Motor neuron (in vitro differentiated cells): Measurements from ENCODE around the gene SFMBT1. TPM values are rescaled to one million over a fixed set of nuclear protein-coding genes. Genes with fewer than 3 reads are reported as not detected.

Experiments used
- ATAC-seq, 8 experiments: fragments of 200-7000 bp; cut with Tn5 transposase; replicated peaks in 6 of 8; 2 replicates each; pipeline ENCODE4 v1.8.0; 2021; ENCODE audit warnings: mild to moderate bottlenecking in 8 of 8, moderate library complexity in 8 of 8
- H3K27ac ChIP-seq, 2 donors: fragments of 250-450 bp; sonication (Bioruptor Pico); 2 replicates each; pipeline ENCODE4 v1.9.0; 2021; ENCODE audit warnings: antibody characterized with exemption in 2 of 2, mild to moderate bottlenecking in 2 of 2, moderate library complexity in 1 of 2
- H3K4me1 ChIP-seq, 2 donors: fragments of 250-450 bp; sonication (Bioruptor Pico); replicated peaks in 1 of 2; 2 replicates each; pipeline ENCODE4 v1.6.1; 2021; ENCODE audit warnings: antibody characterized with exemption in 2 of 2, mild to moderate bottlenecking in 2 of 2, moderate library complexity in 1 of 2
- H3K4me3 ChIP-seq, 5 donors: fragments of 250-450 bp; sonication (Bioruptor Pico); 2 replicates each; pipeline ENCODE4 v1.9.0; 2021; ENCODE audit warnings: antibody characterized with exemption in 5 of 5, mild to moderate bottlenecking in 5 of 5, moderate library complexity in 4 of 5
- WGBS, 10 experiments: fragments of 450-650 bp; shearing (Covaris generic); methylation state at CpG; one replicate each; pipeline ENCODE4 v1.0.0; 2022; 5-methylcytosine and 5-hydroxymethylcytosine counted together
- in situ Hi-C, 9 experiments: fragments of 400-800 bp; cut with MboI; loops; one replicate each; pipeline ENCODE4 v1.15.0; 2021; ENCODE audit warnings: low sequenced_read_pairs in 9 of 9, low pct_unique_long_range_greater_than_20kb in 2 of 9; ENCODE audit not compliant: unreplicated experiment in 9 of 9
- total RNA-seq, 8 experiments: library from RNA; unstranded; fragments of 300-600 nt; gene quantifications; 2 replicates each; pipeline versions ENCODE4 v1.2.3 to v1.2.4, GENCODE V29; 2022

The SFMBT1 gene
- total RNA-seq, 8 experiments from 2014 or later, result 7.5 to 22.3 (median 10.8) TPM

DNA sequence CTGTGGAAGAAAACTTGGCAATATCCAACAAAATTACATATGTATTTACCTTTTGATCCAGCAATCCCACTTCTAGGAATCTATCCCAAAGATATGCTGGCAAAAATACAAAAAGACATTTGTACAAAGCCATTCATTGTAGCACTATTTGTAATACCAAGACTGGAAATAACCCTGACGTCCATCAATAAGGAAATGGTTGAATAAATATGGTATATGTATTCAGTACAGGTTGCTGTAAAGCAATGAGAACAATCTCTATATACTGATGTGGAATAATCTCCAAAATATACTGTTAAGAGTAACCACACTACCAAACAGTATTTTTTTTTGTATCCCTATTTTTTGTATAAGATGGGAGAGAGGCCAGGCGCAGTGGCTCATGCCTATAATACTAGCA is 83.7 kb downstream of the SFMBT1 start:
- H3K4me1 ChIP-seq, result no peaks in the 10 kb centered on the region
- ATAC-seq, result no peak
- in situ Hi-C loops, result no loop called here
- no peak overlapping the region for H3K4me3 ChIP-seq
- 88 to 100% (median 90%) methylated on average over 1 to 2 of the region's 2 CpGs; no CpG with 5 or more reads in 2 of the 10 experiments for WGBS, 10 experiments
- no peak overlapping the region for H3K27ac ChIP-seq

DNA sequence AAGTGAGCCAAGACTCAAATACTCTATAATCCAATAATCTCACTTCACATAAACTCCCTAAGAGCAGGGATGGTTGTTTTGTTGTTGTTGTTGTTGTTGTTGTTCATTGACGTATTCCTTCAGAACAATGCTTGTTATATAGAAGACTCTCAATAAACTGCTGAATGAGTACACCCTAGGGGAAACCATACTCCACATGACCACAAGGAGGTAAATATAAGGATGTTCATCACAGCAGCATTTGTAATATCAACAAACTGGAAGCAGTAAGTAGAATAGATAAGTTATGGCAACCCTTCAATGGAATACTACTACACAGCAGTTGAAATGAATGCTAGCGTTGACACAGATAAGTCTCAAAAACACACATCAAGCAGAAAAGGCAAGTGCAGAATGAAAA is 86.1 kb downstream of the SFMBT1 start:
- no peak overlapping the region for H3K4me3 ChIP-seq
- 89 to 100% (median 100%) methylated on average over 1 to 2 of the region's 2 CpGs for WGBS, 10 experiments
- no peak for ATAC-seq
- H3K4me1 ChIP-seq, result no peaks in the 10 kb centered on the region
- H3K27ac ChIP-seq, result no peak overlapping the region
- in situ Hi-C loops, result no loop called here

DNA sequence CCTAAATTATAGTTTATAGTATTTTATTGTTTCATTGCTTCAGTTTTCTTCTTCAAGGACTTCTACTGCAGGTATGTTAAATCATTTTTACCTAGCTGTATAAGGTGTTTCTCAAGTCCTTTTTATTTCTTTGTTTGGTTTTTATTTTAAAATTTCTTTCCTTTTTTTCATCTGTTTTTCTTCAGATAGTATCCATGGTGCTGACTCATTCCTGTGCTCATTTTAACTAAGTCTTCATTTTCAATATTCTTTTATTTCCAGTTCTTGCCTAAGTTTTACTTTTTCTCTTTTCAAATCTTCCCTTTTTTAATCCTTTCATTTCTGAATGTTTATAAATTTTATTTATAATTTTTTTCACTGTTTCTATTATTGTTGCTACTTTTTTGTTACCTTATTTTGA is 106.3 kb downstream of the SFMBT1 start:
- Histone ChIP-seq H3K4me1 (peaks cover 0 to 1% of the 10 kb centered on the region in 2 donors), H3K4me3 (no peak overlapping the region), H3K27ac (no peak overlapping the region)
- no peak for ATAC-seq
- in situ Hi-C loops, result no loop called here

DNA sequence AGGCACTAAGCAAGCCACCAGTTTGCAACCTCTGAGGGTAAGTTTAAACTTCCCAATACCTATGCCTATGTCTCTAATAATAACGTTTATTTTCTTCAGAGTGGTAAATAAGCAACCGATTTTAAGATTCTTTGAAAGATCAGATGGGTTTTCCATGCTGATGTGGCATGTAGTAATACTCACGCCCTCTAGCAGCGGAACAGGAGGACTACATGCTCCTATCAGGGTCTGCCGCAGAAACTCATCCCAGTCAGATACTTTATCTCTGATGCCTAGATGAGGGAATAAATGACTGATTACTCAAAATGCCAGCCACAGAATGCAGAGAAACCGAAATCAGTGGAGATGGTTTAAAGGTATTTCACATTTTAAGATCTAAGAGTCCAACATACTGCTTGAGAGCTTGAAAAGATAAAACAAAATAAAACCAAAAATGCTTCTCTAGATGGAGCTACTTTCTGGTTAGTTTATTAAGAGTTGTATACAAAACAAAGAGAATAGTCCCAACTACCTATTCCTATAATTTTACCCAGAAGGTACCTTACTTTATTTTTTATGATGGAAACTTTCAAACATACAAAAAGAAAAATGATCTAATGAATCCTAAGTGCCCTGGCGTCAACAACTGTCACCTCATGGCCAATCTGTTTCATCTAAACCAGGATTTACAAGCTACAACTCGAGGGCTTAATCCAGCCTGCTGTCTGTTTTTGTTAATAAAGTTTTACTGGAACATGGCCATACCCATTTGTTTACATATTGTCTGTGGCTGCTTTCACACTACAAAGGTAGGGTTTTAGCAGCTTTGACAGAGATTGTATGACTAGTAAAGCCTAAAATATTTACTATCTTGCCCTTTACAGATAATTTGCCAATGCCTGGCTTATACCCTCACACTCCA is 111.0 kb downstream of the SFMBT1 start:
- 4 to 46% (median 24%) methylated on average over 2 to 7 of the region's 8 CpGs for WGBS, 10 experiments

DNA sequence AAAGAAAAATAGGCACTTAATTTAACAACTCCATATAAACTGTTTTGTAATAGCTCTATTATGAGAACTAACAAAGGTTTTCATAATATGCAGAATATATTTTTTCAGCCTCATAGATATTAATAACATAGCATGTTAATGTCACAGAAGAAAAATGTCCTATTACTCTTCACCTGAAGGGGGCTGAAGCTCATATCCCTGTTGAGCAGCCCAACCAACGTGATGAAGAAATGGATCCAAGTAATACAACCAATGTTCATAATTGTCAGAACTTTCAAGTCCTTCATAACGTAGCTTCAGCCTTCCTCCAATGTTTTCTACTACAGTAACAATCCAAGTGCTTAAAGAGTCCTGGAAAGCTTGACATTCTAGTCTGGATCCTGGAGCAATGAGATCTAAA is 114.0 kb downstream of the SFMBT1 start:
- ATAC-seq, result no peak
- in situ Hi-C loops, result no loop called here
- H3K27ac ChIP-seq, result no peak overlapping the region
- no peak overlapping the region for H3K4me3 ChIP-seq
- H3K4me1 ChIP-seq, result peaks cover 0 to 4% of the 10 kb centered on the region in 2 donors
- 65 to 100% (median 92%) methylated on average over 1 to 2 of the region's 2 CpGs; no CpG with 5 or more reads in 1 of the 10 experiments for WGBS, 10 experiments

More for the DNA sequence above, 111.0 kb downstream of the SFMBT1 start:
- Histone ChIP-seq H3K27ac (no peak overlapping the region), H3K4me3 (no peak overlapping the region), H3K4me1 (peaks cover 0 to 4% of the 10 kb centered on the region in 2 donors)
- ATAC-seq, result peak; percentile 61 to 93 (median 81)
- in situ Hi-C loops, result no loop called here

DNA sequence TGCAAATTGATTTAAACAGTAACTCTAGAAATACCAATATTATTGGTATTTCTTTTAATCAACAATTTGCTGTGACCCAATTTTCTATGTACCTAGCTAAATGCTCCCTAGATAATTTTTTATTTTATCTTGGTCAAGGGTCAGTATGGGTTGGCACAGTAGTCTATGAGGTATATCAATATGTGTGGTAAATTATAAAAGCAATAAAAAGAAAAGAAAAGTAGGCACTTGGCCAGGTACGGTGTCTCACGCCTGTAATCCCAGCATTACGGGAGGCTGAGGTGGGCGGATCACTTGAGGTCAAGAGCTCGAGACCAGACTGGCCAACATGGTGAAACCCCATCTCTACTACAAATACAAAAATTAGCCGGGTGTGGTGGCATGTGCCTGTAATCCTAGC is 114.5 kb downstream of the SFMBT1 start:
- ATAC-seq, result no peak
- in situ Hi-C loops, result no loop called here

DNA sequence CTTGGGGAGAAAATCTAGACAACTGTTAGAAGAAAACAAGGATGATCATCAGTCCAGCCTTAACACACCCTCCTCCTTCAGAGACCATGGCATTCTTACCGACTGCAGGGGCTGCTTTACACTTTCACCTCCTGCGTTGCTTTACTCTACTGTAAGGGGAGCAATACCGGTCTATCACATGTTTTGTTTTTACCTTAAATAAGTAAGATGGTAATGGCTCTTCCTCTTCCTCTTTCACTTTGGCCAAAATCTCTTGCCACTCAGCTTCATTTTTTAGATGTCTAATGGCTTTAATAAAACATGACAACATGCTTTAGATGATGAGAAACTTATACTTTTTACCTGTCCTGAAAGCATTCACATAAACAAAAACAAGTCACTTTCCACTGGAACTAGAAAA is 115.1 kb downstream of the SFMBT1 start:
- ATAC-seq, result no peak
- in situ Hi-C loops, result no loop called here
- peaks cover 0 to 4% of the 10 kb centered on the region in 2 donors for H3K4me1 ChIP-seq
- H3K27ac ChIP-seq, result no peak overlapping the region
- WGBS, 10 experiments, result 90 to 100% (median 96%) methylated on average over 1 to 3 of the region's 3 CpGs; no CpG with 5 or more reads in 2 of the 10 experiments
- H3K4me3 ChIP-seq, result no peak overlapping the region

More for the DNA sequence above, 114.5 kb downstream of the SFMBT1 start:
- WGBS, 10 experiments, result 20 to 100% (median 83%) methylated on average over 1 to 6 of the region's 6 CpGs
- peaks cover 0 to 4% of the 10 kb centered on the region in 2 donors for H3K4me1 ChIP-seq
- H3K27ac ChIP-seq, result no peak overlapping the region
- H3K4me3 ChIP-seq, result no peak overlapping the region

DNA sequence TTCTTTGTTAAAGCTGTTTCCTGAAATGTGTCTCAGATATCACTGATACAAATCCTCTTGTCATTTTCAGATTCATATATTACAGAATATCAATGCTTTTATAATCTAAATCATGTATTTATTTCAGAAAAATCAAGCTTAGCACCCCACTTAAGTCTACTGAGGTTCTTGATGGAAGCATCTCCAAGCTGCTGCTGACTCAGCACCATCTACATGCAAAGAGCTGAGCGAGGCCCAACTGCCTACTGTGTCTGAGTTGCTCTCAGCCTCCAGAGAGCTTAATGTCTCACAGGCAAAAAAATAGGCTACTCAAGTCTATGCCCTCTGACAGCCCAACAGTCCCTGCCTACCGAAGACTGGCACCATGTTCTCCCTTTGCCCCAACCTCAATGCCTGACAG is 119.3 kb downstream of the SFMBT1 start:
- Histone ChIP-seq H3K4me3 (no peak overlapping the region), H3K27ac (no peak overlapping the region), H3K4me1 (no peaks in the 10 kb centered on the region)
- WGBS, 10 experiments, result 67 to 100% (median 92%) methylated on average over 1 to 2 of the region's 2 CpGs; no CpG with 5 or more reads in 3 of the 10 experiments
- in situ Hi-C loops, result no loop called here
- ATAC-seq, result no peak

DNA sequence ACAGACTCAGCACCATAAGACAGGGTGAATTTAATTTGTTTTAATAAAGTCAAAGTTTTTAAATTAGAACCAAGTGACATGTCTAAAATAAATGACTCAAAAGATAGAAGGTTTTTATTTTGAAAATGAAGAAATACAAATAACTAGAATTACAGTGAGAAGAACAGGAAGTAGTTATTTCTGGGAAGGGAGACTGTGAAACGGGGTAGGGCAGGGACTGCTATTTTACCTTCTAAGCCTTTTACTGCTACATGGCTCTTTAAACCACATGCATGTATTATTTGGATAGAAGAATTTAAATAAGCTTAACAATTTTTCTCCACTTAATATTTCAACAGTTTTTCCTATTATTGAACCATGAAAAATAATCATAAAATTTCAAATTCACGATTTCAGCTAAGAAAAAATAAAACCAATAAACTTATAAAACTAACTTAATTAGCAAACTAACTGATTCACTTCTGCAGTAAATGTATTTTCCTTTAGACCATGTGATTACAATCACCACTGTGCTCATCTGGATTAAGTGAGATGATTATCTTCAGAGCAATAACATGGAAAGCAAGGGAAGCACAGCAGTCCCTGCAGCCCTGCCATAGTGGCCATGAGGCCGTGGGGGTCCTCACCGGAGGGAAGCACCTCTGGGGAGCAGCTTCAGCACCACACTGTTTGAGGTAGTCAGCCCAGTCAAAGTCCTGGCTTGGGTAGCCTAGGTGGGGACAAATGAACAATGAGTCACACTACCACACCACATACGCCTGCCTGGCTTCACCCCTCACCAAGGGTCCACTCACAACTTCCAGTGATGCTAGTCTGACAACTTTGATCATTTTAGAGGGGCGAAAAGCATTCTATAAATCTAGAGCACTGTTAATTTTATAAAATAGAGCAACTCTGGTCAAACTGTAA is 120.2 kb downstream of the SFMBT1 start:
- in situ Hi-C loops, result no loop called here
- 25 to 100% (median 89%) methylated on average over 1 to 5 of the region's 6 CpGs for whole genome bisulfite sequencing, 10 experiments

DNA sequence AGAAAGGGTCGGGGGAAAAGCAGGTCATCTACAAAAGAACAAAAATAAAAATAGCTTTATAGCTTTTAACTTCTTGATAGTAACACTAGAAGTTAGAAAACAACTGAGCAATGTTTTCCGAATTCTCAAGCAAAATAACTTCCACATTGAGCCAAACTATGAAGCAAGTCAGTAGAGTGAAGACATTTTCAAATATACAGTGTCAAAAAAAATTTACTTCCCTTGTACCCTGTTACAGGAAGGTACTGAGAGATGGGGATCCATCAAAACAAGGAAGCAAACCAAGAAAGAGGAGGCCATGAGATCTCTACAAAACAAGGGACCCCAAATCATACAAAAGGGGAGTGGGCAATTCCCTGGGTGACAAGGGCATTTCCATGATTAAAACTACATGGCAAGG is 121.9 kb downstream of the SFMBT1 start:
- in situ Hi-C loops, result no loop called here
- no peak overlapping the region for H3K4me3 ChIP-seq
- no peak overlapping the region for H3K27ac ChIP-seq
- ATAC-seq, result no peak
- H3K4me1 ChIP-seq, result no peaks in the 10 kb centered on the region
- 20 to 100% (median 81%) methylated on average over 1 to 2 of the region's 2 CpGs for WGBS, 10 experiments

More for the DNA sequence above, 120.2 kb downstream of the SFMBT1 start:
- ATAC-seq, result no peak
- H3K4me1 ChIP-seq, result no peaks in the 10 kb centered on the region
- no peak overlapping the region for H3K4me3 ChIP-seq
- H3K27ac ChIP-seq, result no peak overlapping the region

DNA sequence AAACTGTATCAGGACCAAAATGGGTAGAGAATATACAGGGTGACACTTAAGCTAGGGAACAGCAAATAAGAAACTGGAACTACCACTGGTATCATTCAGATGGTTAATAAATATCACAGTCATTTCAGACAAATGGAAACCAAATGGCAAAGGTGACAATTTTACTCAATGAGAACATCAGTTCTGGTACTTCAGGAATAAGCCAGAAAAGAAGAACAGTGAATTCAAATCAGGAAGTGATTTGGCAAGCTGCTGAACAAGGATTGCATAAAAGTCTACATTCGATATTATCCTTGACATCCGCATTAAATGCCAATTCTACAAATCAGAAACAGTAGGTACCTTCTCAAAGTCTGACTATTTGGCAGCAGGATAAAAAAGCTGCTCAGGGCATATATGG is 125.0 kb downstream of the SFMBT1 start:
- H3K4me1 ChIP-seq, result no peaks in the 10 kb centered on the region
- no peak overlapping the region for H3K27ac ChIP-seq
- no peak for ATAC-seq
- 88 to 100% (median 94%) methylated on average over 2 of the region's 2 CpGs; no CpG with 5 or more reads in 3 of the 10 experiments for whole genome bisulfite sequencing, 10 experiments
- in situ Hi-C loops, result no loop called here
- H3K4me3 ChIP-seq, result no peak overlapping the region

DNA sequence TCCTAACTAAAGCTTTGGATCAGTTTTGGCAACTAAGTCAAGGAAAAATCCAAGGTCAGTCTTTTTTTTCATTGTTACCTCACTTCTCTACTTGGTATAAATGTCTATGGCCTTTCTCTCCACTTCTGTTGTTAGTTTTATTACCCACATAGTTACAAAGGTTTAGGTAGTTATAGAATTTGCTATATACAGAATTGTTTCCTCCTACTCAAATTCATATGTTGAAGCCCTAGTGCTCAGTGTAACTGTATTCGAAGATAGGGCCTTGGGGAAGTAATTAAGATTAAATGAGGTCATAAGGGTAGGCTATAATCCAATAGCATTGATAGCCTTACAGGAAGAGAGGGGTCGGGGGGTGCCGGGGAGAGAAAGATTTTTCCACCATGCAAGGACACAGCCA is 128.8 kb downstream of the SFMBT1 start:
- in situ Hi-C loops, result no loop called here
- no peak overlapping the region for H3K27ac ChIP-seq
- H3K4me3 ChIP-seq, result no peak overlapping the region
- no peak for ATAC-seq
- WGBS, 10 experiments, result 83 to 100% (median 90%) methylated on average over 1 to 3 of the region's 3 CpGs; no CpG with 5 or more reads in 1 of the 10 experiments
- no peaks in the 10 kb centered on the region for H3K4me1 ChIP-seq

DNA sequence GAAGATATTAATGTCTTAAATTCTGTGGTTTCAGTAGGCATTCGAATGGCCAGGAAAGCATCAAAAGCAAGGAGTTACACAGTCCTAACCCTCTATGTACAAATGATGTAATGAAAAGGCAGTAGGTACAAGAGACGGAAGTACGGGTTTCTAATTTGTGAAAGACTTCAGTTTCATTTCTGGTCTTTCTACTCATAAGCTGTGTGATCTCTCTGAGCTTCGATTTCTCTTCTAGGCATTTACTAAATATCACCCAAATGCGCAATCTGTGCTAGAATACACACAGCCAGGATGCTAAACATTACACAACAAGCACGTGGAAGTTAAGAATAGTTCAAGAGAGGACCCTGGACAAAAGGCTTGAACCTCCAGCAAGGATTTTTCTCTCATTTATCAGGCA is 130.6 kb downstream of the SFMBT1 start:
- ATAC-seq, result peak in 3 of 8 experiments; percentile 28 to 64 (median 47)
- 70 to 100% (median 90%) methylated on average over 2 to 6 of the region's 6 CpGs; no CpG with 5 or more reads in 1 of the 10 experiments for WGBS, 10 experiments
- H3K4me1 ChIP-seq, result no peaks in the 10 kb centered on the region
- H3K4me3 ChIP-seq, result no peak overlapping the region
- no peak overlapping the region for H3K27ac ChIP-seq
- in situ Hi-C loops, result no loop called here
